ENCODE data around the gene C11orf54. TPM values are rescaled to one million over a fixed set of nuclear protein-coding genes. Genes with fewer than 3 reads are reported as not detected.
"Not testable (repeated sequence)": the region's sequence is repeated elsewhere in the genome, so short reads cannot be mapped to it uniquely, and the experiment has no call there.

Gene C11orf54
- total RNA-seq, 1 donor from 2014 or later: 34.2 TPM

DNA sequence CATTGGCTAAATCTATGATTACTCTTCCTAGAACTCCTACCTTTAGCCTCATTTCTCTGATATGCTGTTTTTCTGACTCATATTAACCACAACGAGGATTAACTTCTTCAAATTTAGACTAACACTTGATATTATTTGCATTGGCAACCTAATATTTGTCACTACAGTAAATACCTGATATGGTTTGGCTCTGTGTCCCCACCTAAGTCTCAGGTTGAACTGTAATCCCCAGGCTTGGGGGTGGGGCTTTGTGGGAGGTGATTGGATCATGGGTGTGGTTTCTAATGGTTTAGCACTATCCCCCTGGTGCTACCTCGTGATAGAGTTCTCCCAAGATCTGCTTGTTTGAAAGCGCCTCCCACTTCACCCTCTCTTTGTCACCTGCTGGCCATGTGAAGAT, 25.5 kb downstream of the C11orf54 start:
- no peak for DNase-seq

DNA sequence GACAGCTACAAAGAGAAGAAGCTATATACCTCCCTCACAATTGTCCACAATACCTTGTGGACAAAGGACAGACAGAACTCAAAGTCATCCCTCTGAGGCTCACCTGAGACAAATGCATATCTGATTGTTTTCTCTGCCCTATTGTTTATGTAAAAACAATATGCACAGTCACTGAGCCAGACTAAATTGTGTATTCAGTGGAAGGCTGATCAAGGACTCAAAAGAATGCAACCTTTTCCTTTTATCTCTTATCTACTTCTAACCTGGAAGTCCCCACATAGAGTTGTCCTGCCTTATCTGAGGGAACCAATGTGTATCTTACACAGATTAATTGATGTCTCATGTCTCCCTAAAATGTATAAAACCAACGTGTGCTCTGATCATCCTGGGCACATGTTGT, 28.7 kb downstream of the C11orf54 start:
- DNase-seq: no peak

GRCh38 chr11:93772123-93772522, 30.7 kb downstream of the C11orf54 start:
- no peak for DNase-seq

- no peak for DNase-seq
Observed at GRCh38 chr11:93773045-93773477, 31.6 kb downstream of the C11orf54 start.

- no peak for DNase-seq
Observed at GRCh38 chr11:93773601-93774200, 32.2 kb downstream of the C11orf54 start.

DNA sequence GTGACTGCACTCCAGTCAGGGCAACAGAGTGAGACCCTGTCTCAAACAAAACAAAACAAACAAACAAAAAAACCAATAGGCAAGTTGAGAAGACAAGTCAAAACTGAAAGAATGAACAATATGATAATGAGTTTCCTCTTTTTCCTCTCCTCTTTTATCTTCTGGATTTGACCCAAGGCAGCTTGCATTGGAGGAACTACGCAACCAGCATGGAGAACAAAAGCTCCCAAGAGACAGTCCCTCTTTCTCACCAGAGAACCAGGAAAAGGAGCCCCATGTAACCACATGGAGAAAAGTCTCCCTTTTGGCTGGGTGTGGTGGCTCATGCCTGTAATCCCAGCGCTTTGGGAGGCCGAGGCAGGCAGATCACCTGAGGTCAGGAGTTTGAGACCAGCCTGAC, 33.1 kb downstream of the C11orf54 start:
- DNase-seq: not testable (repeated sequence)

DNA sequence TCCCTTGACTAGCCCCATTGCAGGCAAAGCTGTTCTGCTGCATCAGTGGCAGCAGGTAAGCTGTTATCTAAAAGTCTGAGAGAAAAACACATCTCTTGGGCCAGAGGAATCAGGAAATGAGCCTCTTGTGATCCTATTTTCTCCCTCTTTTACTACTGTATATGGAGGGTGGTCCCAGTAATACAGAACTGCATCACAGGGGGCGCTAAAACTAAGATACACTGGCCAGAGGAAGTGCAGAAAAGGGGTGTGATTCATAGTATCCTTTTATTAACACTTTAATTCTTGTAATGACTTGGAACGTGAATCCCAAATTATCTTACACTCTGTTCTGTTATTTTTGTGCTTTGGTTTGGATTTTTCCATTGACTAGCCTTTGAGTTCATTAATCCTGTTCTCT, 33.8 kb downstream of the C11orf54 start:
- DNase-seq: peak; percentile 42

- no peak for DNase-seq
Observed at GRCh38 chr11:93783362-93783761, 41.9 kb downstream of the C11orf54 start.

GRCh38 chr11:93783765-93784144, 42.3 kb downstream of the C11orf54 start:
- DNase-seq: no peak

GRCh38 chr11:93784145-93784934, 42.9 kb downstream of the C11orf54 start, which contains the start of gene MED17:
TSS of gene MED17 (plus strand) at chr11:93784282. CDS start at chr11:93784514, 232 bp downstream.
- DNase-seq: peak; percentile 94

GRCh38 chr11:93784935-93785360, 43.5 kb downstream of the C11orf54 start:
- no peak for DNase-seq

DNA sequence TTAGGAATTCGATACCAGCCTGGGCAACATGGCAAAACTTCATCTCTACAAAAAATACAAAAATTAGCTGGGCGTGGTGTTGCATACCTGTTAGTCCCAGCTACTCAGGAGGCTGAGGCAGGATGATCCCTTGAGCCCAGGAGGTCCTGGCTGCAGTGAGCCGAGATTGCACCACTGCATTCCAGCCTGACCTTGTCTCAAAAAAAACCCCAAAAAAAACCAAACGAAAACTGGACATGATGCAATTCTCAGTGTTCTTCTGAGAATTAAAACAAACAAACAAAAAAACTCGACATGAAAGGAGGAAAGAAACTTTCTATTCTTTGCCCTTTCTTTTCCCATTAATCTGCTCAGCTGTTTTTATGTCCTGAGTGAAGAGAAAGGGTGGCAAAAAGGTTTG, 50.0 kb downstream of the C11orf54 start:
- DNase-seq: no peak

DNA sequence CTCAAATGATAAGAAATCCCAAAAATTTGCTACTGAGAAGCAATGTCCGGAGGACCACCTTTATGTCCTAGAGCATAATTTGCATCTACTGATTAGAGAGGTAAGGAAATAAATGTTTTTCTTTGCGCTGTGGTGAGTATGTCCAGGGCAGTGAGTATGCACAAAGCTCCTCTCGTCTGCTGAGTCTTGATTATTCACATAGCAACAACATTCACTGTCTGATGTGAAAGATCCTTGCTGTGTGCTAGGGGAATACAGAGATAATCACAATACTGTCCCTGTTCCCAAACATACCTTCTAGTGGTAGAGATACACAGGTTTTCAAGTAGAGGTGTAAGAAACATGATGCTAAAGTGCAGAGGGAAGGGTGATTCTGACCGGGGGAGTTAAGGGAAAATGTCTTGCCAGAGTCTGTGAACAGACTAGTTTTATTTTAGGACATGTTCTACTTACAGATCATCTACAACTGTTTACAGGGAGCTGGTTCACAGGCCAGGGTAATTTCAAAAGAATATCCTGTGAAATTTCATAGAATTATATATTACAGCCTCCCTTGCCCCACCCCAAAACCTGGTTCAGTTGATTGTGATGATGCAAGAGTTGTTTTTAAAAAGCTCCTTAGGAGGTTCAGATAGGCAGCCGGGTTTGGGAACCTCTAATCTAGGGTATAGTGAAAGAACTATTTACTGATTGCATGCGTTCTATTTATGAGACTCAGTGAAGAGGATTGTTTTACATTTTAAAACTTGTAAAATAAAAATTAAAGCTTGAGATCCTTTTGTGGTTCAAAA, 55.2 kb downstream of the C11orf54 start:
- DNase-seq: no peak

GRCh38 chr11:93801366-93801765, 59.9 kb downstream of the C11orf54 start:
- no peak for DNase-seq

- DNase-seq: no peak
Observed at GRCh38 chr11:93804879-93805278, 63.4 kb downstream of the C11orf54 start.

- DNase-seq: no peak
Observed at GRCh38 chr11:93807980-93808379, 66.5 kb downstream of the C11orf54 start.

- no peak for DNase-seq
Observed at GRCh38 chr11:93813974-93814373, 72.5 kb downstream of the C11orf54 start.

Other genes starting within 250 kb of the C11orf54 start
- 6.2 and 25.5 TPM in 2 replicates for gene SMCO4, start 198.3 kb upstream of the C11orf54 start, total RNA-seq
- 28.4 and 30.1 TPM in 2 replicates for gene CEP295, start 80.0 kb upstream of the C11orf54 start, total RNA-seq
- 106 and 174 TPM in 2 replicates for gene TAF1D, start 177 bp upstream of the C11orf54 start, total RNA-seq
- gene MED17, start 42.6 kb downstream of the C11orf54 start, total RNA-seq: 36.4 and 36.8 TPM in 2 replicates
- 0.05 TPM in 1 of 2 replicates, not detected in the other for gene VSTM5, start 108.9 kb downstream of the C11orf54 start, total RNA-seq

All from dermis blood vessel endothelial cell (primary cell).